SJSA1 (cell line): ENCODE data around the gene ZW10. TPM values are rescaled to one million over a fixed set of nuclear protein-coding genes. Genes with fewer than 3 reads are reported as not detected.

Experiments
- DNase-seq, 2 experiments: peaks; one replicate each; pipeline ENCODE4 v3.0.0-alpha.2; 2015 to 2020; ENCODE audit warnings: low spot score in 2 of 2, low read depth in 1 of 2
- H3K27ac ChIP-seq: fragments of 250-450 bp; sonication (Bioruptor Pico); 2 replicates; pipeline ENCODE4 v1.5.1; 2020; ENCODE audit warnings: mild to moderate bottlenecking, moderate library complexity
- H3K27me3 ChIP-seq: fragments of 250-450 bp; sonication (Bioruptor Pico); replicated peaks from 2 replicates; pipeline ENCODE4 v1.5.1; 2020; ENCODE audit warnings: mild to moderate bottlenecking, moderate library complexity
- H3K36me3 ChIP-seq: fragments of 250-450 bp; sonication (Bioruptor Pico); 2 replicates; pipeline ENCODE4 v1.5.1; 2020; ENCODE audit warnings: mild to moderate bottlenecking
- H3K4me1 ChIP-seq: fragments of 250-450 bp; sonication (Bioruptor Pico); replicated peaks from 2 replicates; pipeline ENCODE4 v1.6.1; 2021; ENCODE audit warnings: mild to moderate bottlenecking
- H3K4me3 ChIP-seq: fragments of 250-450 bp; sonication (Bioruptor Pico); 2 replicates; pipeline ENCODE4 v1.5.1; 2020; ENCODE audit warnings: mild to moderate bottlenecking
- H3K9me3 ChIP-seq: fragments of 250-450 bp; sonication (Bioruptor Pico); replicated peaks from 2 replicates; pipeline ENCODE4 v1.5.1; 2020; ENCODE audit warnings: mild to moderate bottlenecking
- total RNA-seq: library from RNA; depleted of rRNA; stranded (reverse); fragments of >200 nt; shearing (Covaris generic); gene quantifications from 2 replicates; pipeline ENCODE4 v1.2.3, GENCODE V29; 2014

ZW10 gene
- total RNA-seq, 1 experiment from 2014 or later, result 22.4 TPM

- no peaks in the 10 kb centered on the region for H3K27me3 ChIP-seq
- H3K9me3 ChIP-seq, result no peaks in the 10 kb centered on the region
- no peak overlapping the region for H3K27ac ChIP-seq
- no peak for DNase-seq
- H3K36me3 ChIP-seq, result no peaks in the 10 kb centered on the region
- no peak overlapping the region for H3K4me3 ChIP-seq
- H3K4me1 ChIP-seq, result peaks cover 17% of the 10 kb centered on the region
Measured at GRCh38 chr11:113698515-113698914, 75.0 kb downstream of the ZW10 start.

GRCh38 chr11:113697756-113698407, 75.6 kb downstream of the ZW10 start:
- peaks cover 17% of the 10 kb centered on the region for H3K4me1 ChIP-seq
- DNase-seq, result peak in 1 of 2 experiments; percentile 67
- H3K9me3 ChIP-seq, result no peaks in the 10 kb centered on the region
- no peaks in the 10 kb centered on the region for H3K36me3 ChIP-seq
- H3K27ac ChIP-seq, result peak overlapping the region; percentile 8; the same call in 1 of the 2 replicates
- H3K27me3 ChIP-seq, result no peaks in the 10 kb centered on the region
- no peak overlapping the region for H3K4me3 ChIP-seq

- H3K27me3 ChIP-seq, result no peaks in the 10 kb centered on the region
- no peak for DNase-seq
- peaks cover 17% of the 10 kb centered on the region for H3K4me1 ChIP-seq
- no peak overlapping the region for H3K4me3 ChIP-seq
- H3K9me3 ChIP-seq, result no peaks in the 10 kb centered on the region
- no peaks in the 10 kb centered on the region for H3K36me3 ChIP-seq
- no peak overlapping the region for H3K27ac ChIP-seq
Measured at GRCh38 chr11:113697111-113697510, 76.4 kb downstream of the ZW10 start.

GRCh38 chr11:113695207-113695606, 78.3 kb downstream of the ZW10 start:
- no peaks in the 10 kb centered on the region for H3K27me3 ChIP-seq
- no peak overlapping the region for H3K27ac ChIP-seq

GRCh38 chr11:113694390-113694789, 79.1 kb downstream of the ZW10 start:
- Histone ChIP-seq H3K9me3 (no peaks in the 10 kb centered on the region), H3K27ac (no peak overlapping the region), H3K36me3 (no peaks in the 10 kb centered on the region), H3K4me1 (peaks cover 30% of the 10 kb centered on the region), H3K27me3 (no peaks in the 10 kb centered on the region), H3K4me3 (no peak overlapping the region)
- DNase-seq, result no peak

More at GRCh38 chr11:113695207-113695606, 78.3 kb downstream of the ZW10 start:
- Histone ChIP-seq H3K36me3 (no peaks in the 10 kb centered on the region), H3K9me3 (no peaks in the 10 kb centered on the region), H3K4me1 (peaks cover 28% of the 10 kb centered on the region), H3K4me3 (no peak overlapping the region)
- DNase-seq, result no peak

- Histone ChIP-seq H3K36me3 (no peaks in the 10 kb centered on the region), H3K4me1 (peaks cover 21% of the 10 kb centered on the region), H3K27ac (no peak overlapping the region), H3K4me3 (no peak overlapping the region), H3K9me3 (no peaks in the 10 kb centered on the region), H3K27me3 (no peaks in the 10 kb centered on the region)
- DNase-seq, result no peak
Measured at GRCh38 chr11:113693030-113693429, 80.5 kb downstream of the ZW10 start.

GRCh38 chr11:113690619-113691569, 82.6 kb downstream of the ZW10 start:
- peaks cover 13% of the 10 kb centered on the region for H3K4me1 ChIP-seq
- H3K27me3 ChIP-seq, result no peaks in the 10 kb centered on the region
- peak; percentile 76 to 88 for DNase-seq
- H3K27ac ChIP-seq, result peak overlapping the region; percentile 76
- H3K4me3 ChIP-seq, result no peak overlapping the region
- no peaks in the 10 kb centered on the region for H3K36me3 ChIP-seq
- H3K9me3 ChIP-seq, result no peaks in the 10 kb centered on the region

GRCh38 chr11:113689768-113690618, 83.5 kb downstream of the ZW10 start:
- Histone ChIP-seq H3K27ac (peak overlapping the region; percentile 76), H3K4me1 (peaks cover 13% of the 10 kb centered on the region), H3K4me3 (no peak overlapping the region)

GRCh38 chr11:113685654-113686359, 87.7 kb downstream of the ZW10 start:
- Histone ChIP-seq H3K27ac (no peak overlapping the region), H3K36me3 (no peaks in the 10 kb centered on the region), H3K27me3 (no peaks in the 10 kb centered on the region), H3K9me3 (no peaks in the 10 kb centered on the region), H3K4me1 (peaks cover 30% of the 10 kb centered on the region), H3K4me3 (no peak overlapping the region)
- DNase-seq, result no peak

More at GRCh38 chr11:113689768-113690618, 83.5 kb downstream of the ZW10 start:
- Histone ChIP-seq H3K36me3 (no peaks in the 10 kb centered on the region), H3K27me3 (no peaks in the 10 kb centered on the region), H3K9me3 (no peaks in the 10 kb centered on the region)
- DNase-seq, result no peak

- H3K27ac ChIP-seq, result no peak overlapping the region
- H3K4me1 ChIP-seq, result peaks cover 35% of the 10 kb centered on the region
- H3K4me3 ChIP-seq, result no peak overlapping the region
- DNase-seq, result no peak
- no peaks in the 10 kb centered on the region for H3K9me3 ChIP-seq
- H3K36me3 ChIP-seq, result no peaks in the 10 kb centered on the region
- no peaks in the 10 kb centered on the region for H3K27me3 ChIP-seq
Measured at GRCh38 chr11:113684496-113684895, 89.0 kb downstream of the ZW10 start.

- no peak overlapping the region for H3K27ac ChIP-seq
- H3K4me1 ChIP-seq, result peaks cover 42% of the 10 kb centered on the region
- no peaks in the 10 kb centered on the region for H3K9me3 ChIP-seq
- H3K36me3 ChIP-seq, result no peaks in the 10 kb centered on the region
- no peaks in the 10 kb centered on the region for H3K27me3 ChIP-seq
- no peak for DNase-seq
- no peak overlapping the region for H3K4me3 ChIP-seq
Measured at GRCh38 chr11:113683481-113684046, 89.9 kb downstream of the ZW10 start.
